AG04450 (cell line): ENCODE results near the gene RNF40. TPM values are rescaled to one million over a fixed set of nuclear protein-coding genes. Genes with fewer than 3 reads are reported as not detected.

Experiments used
- CTCF ChIA-PET: fragments of 300-600, 350-600 bp; formaldehyde crosslinking; extraction: SDS; loops from one replicate; lab custom pipeline; 2022; ENCODE audit warnings: antibody characterized with exemption, inconsistent platforms; lab: Charles Lee
- POLR2A ChIA-PET: fragments of 350-600 bp; formaldehyde crosslinking; extraction: SDS; loops from one replicate; lab custom pipeline; 2021; ENCODE audit warnings: antibody characterized with exemption, inconsistent platforms; lab: Yijun Ruan, JAX
- DNase-seq: peaks from one replicate; pipeline ENCODE4 v3.0.0-alpha.2; 2011; ENCODE audit warnings: low read depth, low spot score
- H3K27ac ChIP-seq: one replicate; pipeline ENCODE4 v1.5.1; 2012; ENCODE audit warnings: low read depth, low read length, control low read depth
- H3K27me3 ChIP-seq: one replicate; pipeline ENCODE4 v1.6.0; 2012; ENCODE audit warnings: low read length; ENCODE audit not compliant: control insufficient read depth, insufficient read depth
- H3K4me3 ChIP-seq: 2 replicates; pipeline ENCODE4 v1.5.1; 2011; ENCODE audit warnings: mild to moderate bottlenecking, low read depth, low read length, control low read depth
- H3K9me3 ChIP-seq: 2 replicates; pipeline ENCODE4 v1.5.1; 2012; ENCODE audit warnings: low read length; ENCODE audit not compliant: control insufficient read depth, insufficient read depth
- polyA plus RNA-seq: library from polyadenylated mRNA; depleted of rRNA; stranded (reverse); fragments of >200 nt; gene quantifications from 2 replicates; pipeline ENCODE4 v1.2.3, GENCODE V29; 2011
- TF ChIP-seq, protein P1 (sequence below): IDR thresholded peaks from 2 replicates; pipeline ENCODE4 v1.5.1; 2011; ENCODE audit warnings: low read depth, low read length, control low read depth, inconsistent platforms

RNF40 gene
- polyA plus RNA-seq, 1 experiment, result 66.8 TPM

DNA sequence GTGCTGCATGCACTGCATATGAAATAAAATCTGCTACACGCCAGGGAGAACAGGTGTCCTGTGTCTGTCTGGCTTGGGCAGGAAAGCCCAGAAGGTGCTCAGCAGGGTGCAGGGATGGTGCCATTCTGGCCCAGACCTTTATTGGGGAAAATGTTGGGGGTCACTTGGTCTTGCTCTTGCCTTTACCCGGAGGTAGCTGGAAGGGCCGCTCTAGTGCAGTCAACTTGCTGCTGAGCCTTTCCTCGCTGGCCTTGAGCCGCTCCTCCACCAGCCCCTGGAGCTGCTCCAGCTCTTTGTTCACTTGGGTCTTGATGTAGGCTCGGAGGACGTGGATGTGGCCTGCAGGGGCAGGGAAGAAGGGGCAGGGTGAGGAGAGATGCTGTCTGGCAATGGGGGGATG, 4.8 kb upstream of the RNF40 start:
- H3K4me3 ChIP-seq, result no peak overlapping the region
- no peaks in the 10 kb centered on the region; the same call in 1 of the 2 replicates for H3K9me3 ChIP-seq
- no peak for DNase-seq
- CTCF ChIA-PET, result no interaction called here
- no peak overlapping the region for H3K27ac ChIP-seq
- POLR2A ChIA-PET, result interaction anchor here (1.2 kb wide), 1 partner anchor 9 kb away, joined by 6 read pairs; the partner anchor contains the start of gene PHKG2
- H3K27me3 ChIP-seq, result no peaks in the 10 kb centered on the region
- TF ChIP-seq, protein P1, sequence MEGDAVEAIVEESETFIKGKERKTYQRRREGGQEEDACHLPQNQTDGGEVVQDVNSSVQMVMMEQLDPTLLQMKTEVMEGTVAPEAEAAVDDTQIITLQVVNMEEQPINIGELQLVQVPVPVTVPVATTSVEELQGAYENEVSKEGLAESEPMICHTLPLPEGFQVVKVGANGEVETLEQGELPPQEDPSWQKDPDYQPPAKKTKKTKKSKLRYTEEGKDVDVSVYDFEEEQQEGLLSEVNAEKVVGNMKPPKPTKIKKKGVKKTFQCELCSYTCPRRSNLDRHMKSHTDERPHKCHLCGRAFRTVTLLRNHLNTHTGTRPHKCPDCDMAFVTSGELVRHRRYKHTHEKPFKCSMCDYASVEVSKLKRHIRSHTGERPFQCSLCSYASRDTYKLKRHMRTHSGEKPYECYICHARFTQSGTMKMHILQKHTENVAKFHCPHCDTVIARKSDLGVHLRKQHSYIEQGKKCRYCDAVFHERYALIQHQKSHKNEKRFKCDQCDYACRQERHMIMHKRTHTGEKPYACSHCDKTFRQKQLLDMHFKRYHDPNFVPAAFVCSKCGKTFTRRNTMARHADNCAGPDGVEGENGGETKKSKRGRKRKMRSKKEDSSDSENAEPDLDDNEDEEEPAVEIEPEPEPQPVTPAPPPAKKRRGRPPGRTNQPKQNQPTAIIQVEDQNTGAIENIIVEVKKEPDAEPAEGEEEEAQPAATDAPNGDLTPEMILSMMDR, result no peak

DNA sequence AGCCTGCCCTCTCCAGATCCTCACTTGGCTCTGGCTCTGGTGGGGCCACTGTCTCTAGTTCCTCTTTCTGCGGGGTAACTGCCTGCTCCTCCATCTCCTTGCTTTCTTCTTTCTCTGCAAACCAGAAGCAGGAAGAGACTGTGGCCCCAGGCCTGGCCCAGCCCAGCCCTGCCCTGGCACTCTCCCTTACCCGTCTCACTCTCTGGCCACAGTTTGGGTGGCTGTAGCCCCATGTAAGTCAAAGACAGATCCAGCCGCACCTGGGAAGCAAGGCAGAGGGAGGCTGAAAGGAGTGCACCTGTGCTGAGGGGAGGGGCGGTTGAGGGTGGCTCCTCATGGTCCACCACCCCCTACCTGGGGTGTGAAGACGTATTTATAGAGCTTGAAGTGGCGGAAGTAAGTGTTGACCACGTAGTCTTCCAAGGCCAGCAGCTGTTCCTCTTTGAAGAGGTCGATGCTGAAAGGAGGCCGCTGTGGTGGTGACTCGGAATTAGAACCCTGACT, 3.1 kb upstream of the RNF40 start:
- H3K27ac ChIP-seq, result no peak overlapping the region
- POLR2A ChIA-PET, result no interaction called here
- TF ChIP-seq, protein P1, result no peak
- no peak for DNase-seq
- CTCF ChIA-PET, result no interaction called here
- H3K9me3 ChIP-seq, result no peaks in the 10 kb centered on the region; the same call in 1 of the 2 replicates
- no peak overlapping the region for H3K4me3 ChIP-seq
- H3K27me3 ChIP-seq, result no peaks in the 10 kb centered on the region

GRCh38 chr16:30760001-30760559, 2.0 kb upstream of the RNF40 start:
- H3K27me3 ChIP-seq, result no peaks in the 10 kb centered on the region
- TF ChIP-seq, protein P1, result no peak
- DNase-seq, result no peak
- POLR2A ChIA-PET, result interaction anchor here (1.0 kb wide), 1 partner anchor 12 kb away, joined by 3 read pairs; the partner anchor contains the start of gene PHKG2
- H3K27ac ChIP-seq, result no peak overlapping the region
- CTCF ChIA-PET, result interaction anchor here (0.8 kb wide), 1 partner anchor 55 kb away, joined by 3 read pairs; no protein-coding TSS in a partner anchor
- H3K9me3 ChIP-seq, result no peaks in the 10 kb centered on the region; the same call in 1 of the 2 replicates
- H3K4me3 ChIP-seq, result no peak overlapping the region

DNA sequence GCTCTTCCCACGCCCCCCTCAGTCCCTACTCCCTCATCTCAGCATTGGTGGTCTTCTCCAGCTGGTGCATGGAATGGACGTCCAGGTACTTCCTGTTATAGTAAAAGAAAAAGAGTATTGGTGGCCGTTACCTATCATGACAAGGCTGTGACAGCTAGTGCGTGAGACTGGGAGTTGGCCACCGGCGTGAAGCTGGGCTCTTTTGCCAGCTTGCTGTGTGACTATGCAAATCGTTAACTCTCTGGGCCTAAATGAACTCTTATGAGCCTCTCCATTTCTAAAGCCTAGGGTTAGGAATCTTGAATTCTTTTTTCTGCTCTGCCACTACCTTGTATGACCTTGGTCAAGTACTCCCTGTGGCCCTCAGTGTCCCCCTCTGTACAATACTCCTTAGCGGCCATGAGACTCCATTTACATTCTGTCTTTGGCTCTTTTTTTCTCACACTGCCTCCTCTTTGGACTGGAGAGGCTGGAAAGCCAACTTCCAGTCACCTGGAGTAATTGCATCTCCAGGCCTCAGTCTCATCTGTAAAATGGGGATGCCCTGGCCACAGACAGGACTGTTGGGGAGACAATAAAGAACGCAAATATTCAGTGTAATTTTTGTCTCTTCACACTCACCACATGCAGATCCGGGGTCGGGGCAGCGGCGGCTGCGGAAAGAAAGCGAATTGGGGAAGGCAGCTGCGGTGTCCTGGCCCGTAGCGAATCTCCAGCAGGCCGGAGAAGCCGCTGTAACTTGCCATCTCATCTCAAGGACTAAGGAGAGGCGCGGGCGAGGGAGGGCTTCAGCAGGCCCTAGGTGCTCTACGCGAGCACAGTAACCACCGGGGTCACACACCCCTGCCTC, 1.3 kb upstream of the RNF40 start:
- POLR2A ChIA-PET, result interaction anchor here (1.0 kb wide), 1 partner anchor 13 kb away, joined by 3 read pairs; the partner anchor contains the start of gene PHKG2
- no peak for DNase-seq
- H3K4me3 ChIP-seq, result peak overlapping the region; percentile 94
- TF ChIP-seq, protein P1, result no peak
- CTCF ChIA-PET, result interaction anchor here (0.8 kb wide), 1 partner anchor 54 kb away, joined by 3 read pairs; no protein-coding TSS in a partner anchor
- H3K27ac ChIP-seq, result peak overlapping the region; percentile 68
- no peaks in the 10 kb centered on the region; the same call in 1 of the 2 replicates for H3K9me3 ChIP-seq
- no peaks in the 10 kb centered on the region for H3K27me3 ChIP-seq
